ENCODE results near the gene AMZ1. TPM values are rescaled to one million over a fixed set of nuclear protein-coding genes. Genes with fewer than 3 reads are reported as not detected.
A peak's percentile ranks its signal among the peaks of the same experiment; 100 is the strongest.

Gene AMZ1
- total and polyA plus RNA-seq, 10 donors, result 0.20 to 3.4 (median 1.6) TPM

DNA sequence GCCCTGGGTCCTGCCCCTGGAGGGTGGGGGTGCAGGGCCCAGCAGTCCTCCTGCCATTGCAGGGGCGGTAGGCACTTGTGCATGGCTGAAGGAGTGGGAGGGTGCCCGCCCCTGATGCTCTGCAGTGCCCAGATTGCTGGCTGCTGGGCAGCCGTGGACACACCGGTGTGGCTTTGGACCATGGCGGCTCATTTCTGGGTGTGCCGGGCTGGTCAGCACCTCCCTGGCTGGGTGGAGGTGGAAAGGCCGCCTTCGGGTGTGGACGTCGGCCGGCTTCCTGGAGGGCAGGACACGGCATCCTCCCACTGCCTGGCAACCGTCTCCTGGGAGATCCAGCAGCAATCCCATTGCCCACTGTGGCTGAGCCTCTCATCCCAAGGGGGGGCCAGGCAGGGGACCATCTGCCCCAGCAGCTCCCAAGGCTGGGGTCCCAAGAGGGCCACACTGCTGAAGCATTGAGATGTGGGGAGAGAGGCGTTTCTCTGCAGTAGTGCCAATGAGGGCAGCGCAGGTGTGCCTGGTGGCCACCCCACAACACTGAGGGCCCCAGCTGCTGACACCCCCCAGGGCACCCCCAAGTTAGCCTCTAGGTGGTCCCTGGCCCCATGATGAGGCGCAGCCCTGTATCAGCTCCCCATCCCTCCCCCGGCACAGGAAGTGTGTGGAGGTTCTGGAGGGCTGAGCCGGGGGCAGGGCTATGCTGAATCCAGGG lies 43.3 kb upstream of the AMZ1 start:
- Histone ChIP-seq H3K27me3 (replicated peaks in 1 of 7) (no peaks in the 10 kb centered on the region), H3K4me3 (peak overlapping the region in 6 of 8 donors; percentile 6 to 55 (median 18)), H3K27ac (peak overlapping the region; percentile 48 to 92 (median 66)), H3K4me1 (peaks cover 47 to 85% (median 73%) of the 10 kb centered on the region in 6 donors), H3K9me3 (no peaks in the 10 kb centered on the region), H3K36me3 (peaks cover 0 to 44% (median 19%) of the 10 kb centered on the region in 6 donors)
- TF ChIP-seq, protein P1, sequence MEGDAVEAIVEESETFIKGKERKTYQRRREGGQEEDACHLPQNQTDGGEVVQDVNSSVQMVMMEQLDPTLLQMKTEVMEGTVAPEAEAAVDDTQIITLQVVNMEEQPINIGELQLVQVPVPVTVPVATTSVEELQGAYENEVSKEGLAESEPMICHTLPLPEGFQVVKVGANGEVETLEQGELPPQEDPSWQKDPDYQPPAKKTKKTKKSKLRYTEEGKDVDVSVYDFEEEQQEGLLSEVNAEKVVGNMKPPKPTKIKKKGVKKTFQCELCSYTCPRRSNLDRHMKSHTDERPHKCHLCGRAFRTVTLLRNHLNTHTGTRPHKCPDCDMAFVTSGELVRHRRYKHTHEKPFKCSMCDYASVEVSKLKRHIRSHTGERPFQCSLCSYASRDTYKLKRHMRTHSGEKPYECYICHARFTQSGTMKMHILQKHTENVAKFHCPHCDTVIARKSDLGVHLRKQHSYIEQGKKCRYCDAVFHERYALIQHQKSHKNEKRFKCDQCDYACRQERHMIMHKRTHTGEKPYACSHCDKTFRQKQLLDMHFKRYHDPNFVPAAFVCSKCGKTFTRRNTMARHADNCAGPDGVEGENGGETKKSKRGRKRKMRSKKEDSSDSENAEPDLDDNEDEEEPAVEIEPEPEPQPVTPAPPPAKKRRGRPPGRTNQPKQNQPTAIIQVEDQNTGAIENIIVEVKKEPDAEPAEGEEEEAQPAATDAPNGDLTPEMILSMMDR (IDR thresholded peaks at IDR 0.05 in 8 of 11, conservative IDR thresholded peaks at IDR 0.05 in 3 of 11), result no peak
- peak in 2 of 3 donors; percentile 6 to 15 for TF ChIP-seq POLR2AphosphoS5 (IDR thresholded peaks at IDR 0.05)
- WGBS, 5 donors, result 41 to 57% (median 47%) methylated on average over 15 to 18 of the region's 18 CpGs
- intact Hi-C loops (cut with DNase I; ENCODE audit: low total_unique reads), result no loop called here
- no peak for DNase-seq

DNA sequence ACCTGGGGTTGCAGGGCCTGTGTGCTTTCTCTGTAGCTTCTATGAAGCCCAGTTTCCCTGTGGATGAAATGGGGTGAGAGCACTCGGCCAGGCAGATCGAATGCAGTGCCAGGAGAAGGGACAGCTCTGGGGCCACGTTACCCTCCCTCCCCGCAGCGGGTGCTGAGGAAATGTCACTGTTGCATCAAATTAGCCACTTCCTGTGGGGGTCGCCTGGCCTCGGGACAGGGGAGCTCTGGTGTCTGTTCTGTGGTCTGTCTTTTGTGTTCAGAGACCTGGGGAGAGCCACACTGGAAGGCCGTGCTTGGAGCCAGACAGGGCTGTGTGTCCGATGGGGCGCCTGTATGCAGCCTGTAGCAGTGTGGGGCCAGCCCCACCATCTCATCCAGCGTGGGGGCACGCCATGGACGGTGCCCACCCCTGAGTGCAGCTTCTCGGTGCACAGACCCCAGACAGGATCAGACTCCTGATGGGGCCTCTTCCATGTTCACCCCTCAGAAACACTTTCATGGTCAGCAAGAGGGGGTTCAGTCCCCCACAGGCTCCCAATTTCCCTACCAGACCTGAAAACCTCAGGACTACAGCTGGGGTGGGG lies 42.6 kb upstream of the AMZ1 start:
- peaks cover 44 to 79% (median 66%) of the 10 kb centered on the region in 6 donors for H3K4me1 ChIP-seq
- DNase-seq, result peak; percentile 91
- no peaks in the 10 kb centered on the region for H3K27me3 ChIP-seq (replicated peaks in 1 of 7)
- intact Hi-C loops (cut with DNase I; ENCODE audit: low total_unique reads), result no loop called here
- peaks cover 0 to 44% (median 22%) of the 10 kb centered on the region in 6 donors for H3K36me3 ChIP-seq
- no peaks in the 10 kb centered on the region for H3K9me3 ChIP-seq
- WGBS, 5 donors, result 3 to 21% (median 13%) methylated on average over 6 to 14 of the region's 14 CpGs
- H3K27ac ChIP-seq, result peak overlapping the region; percentile 48 to 92 (median 66)
- H3K4me3 ChIP-seq, result peak overlapping the region in 6 of 8 donors; percentile 6 to 55 (median 18)
- TF ChIP-seq POLR2A (IDR thresholded peaks at IDR 0.05), result no peak
- peak; percentile 49 to 75 (median 72) for TF ChIP-seq POLR2AphosphoS5 (IDR thresholded peaks at IDR 0.05)
- TF ChIP-seq, protein P1 (IDR thresholded peaks at IDR 0.05 in 8 of 11, conservative IDR thresholded peaks at IDR 0.05 in 3 of 11), result no peak

DNA sequence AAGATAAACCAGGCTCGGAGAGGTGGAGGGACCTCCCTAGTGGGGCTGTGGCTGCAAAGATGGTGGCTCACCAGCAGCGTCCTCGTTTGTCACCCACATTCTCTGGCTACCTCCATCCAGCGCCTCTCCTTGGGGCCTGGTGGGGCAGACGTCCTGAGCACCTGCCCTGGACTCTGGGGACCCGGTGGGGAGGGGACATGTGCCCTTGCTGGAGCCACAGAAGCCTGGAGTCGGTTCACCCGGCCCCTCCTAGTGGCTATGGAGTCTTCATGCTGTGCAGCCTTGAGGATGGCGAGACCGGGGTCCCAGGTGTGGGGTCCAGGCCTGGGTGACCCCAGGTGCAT lies 41.7 kb upstream of the AMZ1 start:
- Histone ChIP-seq H3K27ac (peak overlapping the region in 2 of 8 donors; percentile 79 to 92), H3K36me3 (peaks cover 0 to 52% (median 23%) of the 10 kb centered on the region in 6 donors), H3K27me3 (replicated peaks in 1 of 7) (no peaks in the 10 kb centered on the region), H3K4me1 (peaks cover 35 to 69% (median 57%) of the 10 kb centered on the region in 6 donors), H3K9me3 (no peaks in the 10 kb centered on the region), H3K4me3 (no peak overlapping the region)
- no peak for DNase-seq
- intact Hi-C loops (cut with DNase I; ENCODE audit: low total_unique reads), result no loop called here
- TF ChIP-seq POLR2A (IDR thresholded peaks at IDR 0.05), result no peak
- 82 to 89% (median 87%) methylated on average over 9 to 10 of the region's 10 CpGs for WGBS, 5 donors

DNA sequence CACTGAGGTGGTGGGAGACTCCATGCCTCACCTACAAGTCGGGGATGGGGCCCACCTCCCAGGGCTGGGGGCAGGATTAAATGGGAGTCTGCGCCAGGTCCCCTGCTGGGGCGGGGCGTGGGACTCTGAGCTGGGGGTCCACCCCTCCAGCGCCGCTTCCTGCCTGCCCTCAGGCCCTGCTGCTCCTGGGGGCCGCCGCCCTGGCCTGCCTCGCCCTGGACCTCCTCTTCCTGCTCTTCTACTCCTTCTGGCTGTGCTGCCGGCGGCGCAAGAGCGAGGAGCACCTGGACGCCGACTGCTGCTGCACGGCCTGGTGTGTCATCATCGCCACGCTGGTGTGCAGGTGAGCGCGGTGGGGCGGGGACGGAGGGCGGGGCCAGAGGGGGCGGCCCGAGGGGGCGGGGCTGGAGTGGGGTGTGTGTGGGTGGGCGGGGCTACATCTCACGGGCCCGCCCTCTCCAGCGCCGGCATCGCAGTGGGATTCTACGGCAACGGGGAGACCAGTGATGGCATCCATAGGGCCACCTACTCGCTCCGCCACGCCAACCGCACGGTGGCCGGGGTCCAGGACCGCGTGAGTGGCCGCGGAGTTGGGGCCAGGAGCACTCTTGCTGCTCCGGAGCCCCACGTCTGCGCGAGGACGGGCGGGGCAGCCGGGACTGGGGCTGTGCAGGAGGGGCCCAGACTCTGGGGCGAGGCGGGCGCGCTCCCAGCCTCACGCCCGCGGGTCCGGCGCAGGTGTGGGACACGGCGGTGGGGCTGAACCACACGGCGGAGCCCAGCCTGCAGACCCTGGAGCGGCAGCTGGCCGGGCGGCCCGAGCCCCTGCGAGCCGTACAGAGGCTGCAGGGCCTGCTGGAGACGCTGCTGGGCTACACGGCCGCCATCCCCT lies 41.1 kb upstream of the AMZ1 start:
- intact Hi-C loops (cut with DNase I; ENCODE audit: low total_unique reads), result no loop called here
- DNase-seq, result no peak
- no peak for TF ChIP-seq POLR2A (IDR thresholded peaks at IDR 0.05)
- no peak for TF ChIP-seq POLR2AphosphoS5 (IDR thresholded peaks at IDR 0.05)
- TF ChIP-seq, protein P1 (IDR thresholded peaks at IDR 0.05 in 8 of 11, conservative IDR thresholded peaks at IDR 0.05 in 3 of 11), result no peak

More for the DNA sequence above, 41.1 kb upstream of the AMZ1 start:
- peaks cover 30 to 63% (median 51%) of the 10 kb centered on the region in 6 donors for H3K4me1 ChIP-seq
- H3K27ac ChIP-seq, result peak overlapping the region in 1 of 8 donors; percentile 92
- no peaks in the 10 kb centered on the region for H3K9me3 ChIP-seq
- H3K36me3 ChIP-seq, result peaks cover 0 to 58% (median 24%) of the 10 kb centered on the region in 6 donors
- H3K4me3 ChIP-seq, result no peak overlapping the region
- H3K27me3 ChIP-seq (replicated peaks in 1 of 7), result no peaks in the 10 kb centered on the region
- WGBS, 5 donors, result 82 to 94% (median 92%) methylated on average over 15 to 73 of the region's 73 CpGs

Measured in spleen (tissue), 11 donors.